ENCODE results near the gene SUGP2.

DNA sequence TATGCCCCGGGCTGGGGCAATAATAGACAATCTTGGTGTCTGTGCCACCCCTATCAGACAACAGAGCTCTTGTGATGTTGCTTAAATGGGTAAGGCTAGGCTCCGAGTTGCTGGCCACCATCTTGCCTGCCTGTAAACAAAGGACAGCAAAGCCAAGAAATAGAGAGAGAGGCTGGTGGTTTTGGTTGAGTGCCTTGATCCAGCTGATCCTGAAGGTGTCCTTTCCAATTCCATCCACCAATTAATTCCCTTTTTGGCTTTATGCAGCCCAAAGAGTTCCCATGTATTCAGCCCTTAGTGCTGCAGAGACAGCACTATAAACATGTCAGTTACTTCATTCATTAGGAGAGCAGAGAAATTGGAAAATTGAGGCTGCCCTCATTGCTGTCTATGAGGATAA lies 50.6 kb downstream of the SUGP2 start:
- TF ChIP-seq EZH2 (IDR thresholded peaks at IDR 0.05; ENCODE audit: insufficient read depth, poor library complexity, severe bottlenecking) (no peak), EZH2phosphoT487 (IDR thresholded peaks at IDR 0.05; ENCODE audit: insufficient read depth, low read depth) (no peak)

All from GM23248 (cell line).